Psoas muscle (tissue), 8 donors: ENCODE results near the gene MGAT4B. TPM values are rescaled to one million over a fixed set of nuclear protein-coding genes. Genes with fewer than 3 reads are reported as not detected.

Experiments used
- ATAC-seq, 4 donors: fragments of 200-7000 bp; cut with Tn5 transposase; one replicate each; pipeline ENCODE4 v1.9.1; 2020; ENCODE audit warnings: moderate library complexity in 3 of 4, mild to moderate bottlenecking in 2 of 4
- DNase-seq, 2 donors: peaks; one replicate each; pipeline ENCODE4 v3.0.0-alpha.2; 2020
- H3K27ac ChIP-seq: fragments of 200-600 bp; one replicate; pipeline ENCODE4 v1.8.0; 2022
- H3K27me3 ChIP-seq, 3 donors: fragments of 200-600 bp in 1 of 3; one replicate each; pipeline versions ENCODE4 v1.6.1 to v1.8.0; 2013 to 2022; ENCODE audit warnings: low read length in 2 of 3, mild to moderate bottlenecking in 2 of 3, moderate library complexity in 1 of 3; ENCODE audit not compliant: insufficient read depth in 3 of 3
- H3K36me3 ChIP-seq, 2 donors: fragments of 200-600 bp in 1 of 2; one replicate each; pipeline versions ENCODE4 v1.6.1 to v1.8.0; 2013 to 2022; ENCODE audit warnings: low read depth in 1 of 2, mild to moderate bottlenecking in 1 of 2, moderate library complexity in 1 of 2; ENCODE audit not compliant: insufficient read depth in 1 of 2
- H3K4me1 ChIP-seq: fragments of 200-600 bp; one replicate; pipeline ENCODE4 v1.8.0; 2022
- H3K4me3 ChIP-seq: fragments of 200-600 bp; one replicate; pipeline ENCODE4 v1.8.0; 2022; ENCODE audit warnings: mild to moderate bottlenecking
- H3K9me3 ChIP-seq: fragments of 200-600 bp; one replicate; pipeline ENCODE4 v1.8.0; 2022
- CTCF ChIP-seq: fragments of 200-600 bp; IDR thresholded peaks from one replicate; pipeline ENCODE4 v1.8.0; 2022; ENCODE audit warnings: antibody characterized with exemption
- WGBS, 3 donors: extraction: QIAGEN DNeasy Blood & Tissue Kit; methylation state at CpG; one replicate each; pipeline versions ENCODE4 v1.1.6 to v1.1.7; 2013; 5-methylcytosine and 5-hydroxymethylcytosine counted together
- intact Hi-C, 2 donors: fragments of 100-400 bp; cut with DNase I; formaldehyde crosslinking; loops; one replicate each; pipeline versions ENCODE4 v1.11.0 to v1.14.2; 2022
- polyA plus RNA-seq, 3 donors: library from polyadenylated mRNA; stranded (reverse); fragments of 200-250 nt; gene quantifications; one replicate each; pipeline ENCODE4 v1.2.3, GENCODE V29; 2013
- total RNA-seq, 4 donors: library from RNA; stranded (reverse); fragmentation: NEBNext Ultra II Directional in 2 of 4; extraction: Animal tissue kit (Norgen Biotek cat#: 25700) in 2 of 4; gene quantifications; one replicate each; pipeline versions ENCODE4 v1.2.1 to v1.2.4, GENCODE V29; 2021 to 2023
- donor health status: healthy with polysubstance abuse.
- donor health status: DM: no; HTN: no; CAD: no; lungs with moderate emphysema.
- donor health status: Bipolar disorder and iron deficiency.
- donor health status: healthy.
- donor health status: DM: yes; HTN: yes; CAD: no.
- donor health status: DM: no; HTN: no; CAD: no.
- donor health status: DM: no; HTN: no; CAD: no.
- donor health status: DM: yes; HTN: yes; CAD: no.

MGAT4B gene
- total and polyA plus RNA-seq, 7 donors = 29.3 to 136 (median 55.5) TPM

GRCh38 chr5:179779826-179780225 lies 26.8 kb downstream of the MGAT4B start:
- WGBS, 3 donors = 80 to 85% (median 84%) methylated on average over 4 of the region's 4 CpGs
- intact Hi-C loops = no loop called here

GRCh38 chr5:179778591-179778990 lies 28.1 kb downstream of the MGAT4B start:
- intact Hi-C loops = loop anchor here in 1 of 2 donors (1.0 kb wide), 1 partner anchor 39 kb away; no protein-coding TSS in a partner anchor
- DNase-seq (peak in 1 of 2 donors; percentile 15), ATAC-seq (no peak)
- TF ChIP-seq CTCF = no peak
- Histone ChIP-seq H3K4me3 (no peak overlapping the region), H3K27ac (no peak overlapping the region), H3K36me3 (peaks cover 4 to 67% of the 10 kb centered on the region in 2 donors), H3K4me1 (no peaks in the 10 kb centered on the region), H3K27me3 (no peaks in the 10 kb centered on the region), H3K9me3 (no peaks in the 10 kb centered on the region)
- WGBS, 3 donors = 89 to 95% (median 94%) methylated on average over 5 of the region's 5 CpGs

More at GRCh38 chr5:179779826-179780225, 26.8 kb downstream of the MGAT4B start:
- no peaks in the 10 kb centered on the region for H3K4me1 ChIP-seq
- no peaks in the 10 kb centered on the region for H3K9me3 ChIP-seq
- no peak overlapping the region for H3K27ac ChIP-seq
- no peak for DNase-seq
- no peak overlapping the region for H3K4me3 ChIP-seq
- TF ChIP-seq CTCF = no peak
- no peak for ATAC-seq
- no peaks in the 10 kb centered on the region for H3K27me3 ChIP-seq
- peaks cover 4 to 54% of the 10 kb centered on the region in 2 donors for H3K36me3 ChIP-seq

GRCh38 chr5:179777909-179778308 lies 28.8 kb downstream of the MGAT4B start:
- H3K27ac ChIP-seq = no peak overlapping the region
- H3K9me3 ChIP-seq = no peaks in the 10 kb centered on the region
- WGBS, 3 donors = 80 to 86% (median 85%) methylated on average over 9 of the region's 9 CpGs
- no peak overlapping the region for H3K4me3 ChIP-seq
- peaks cover 6 to 74% of the 10 kb centered on the region in 2 donors for H3K36me3 ChIP-seq
- no peak for TF ChIP-seq CTCF
- intact Hi-C loops = loop anchor here in 1 of 2 donors (1.0 kb wide), 1 partner anchor 39 kb away; no protein-coding TSS in a partner anchor
- DNase-seq = peak in 1 of 2 donors; percentile 14
- no peak for ATAC-seq
- no peaks in the 10 kb centered on the region for H3K27me3 ChIP-seq
- H3K4me1 ChIP-seq = no peaks in the 10 kb centered on the region

GRCh38 chr5:179777456-179777855 lies 29.2 kb downstream of the MGAT4B start:
- no peak overlapping the region for H3K4me3 ChIP-seq
- TF ChIP-seq CTCF = no peak
- 91 to 93% (median 92%) methylated on average over 10 of the region's 10 CpGs for WGBS, 3 donors
- no peak for ATAC-seq
- H3K27ac ChIP-seq = no peak overlapping the region
- intact Hi-C loops = no loop called here
- H3K9me3 ChIP-seq = no peaks in the 10 kb centered on the region
- H3K36me3 ChIP-seq = peaks cover 6 to 78% of the 10 kb centered on the region in 2 donors
- no peaks in the 10 kb centered on the region for H3K27me3 ChIP-seq
- no peak for DNase-seq
- H3K4me1 ChIP-seq = no peaks in the 10 kb centered on the region

- intact Hi-C loops = no loop called here
These were observed 30.2 kb downstream of the MGAT4B start for GRCh38 chr5:179776411-179776938.

More at GRCh38 chr5:179776411-179776938, 30.2 kb downstream of the MGAT4B start:
- Histone ChIP-seq H3K4me3 (no peak overlapping the region), H3K4me1 (no peaks in the 10 kb centered on the region), H3K27ac (no peak overlapping the region), H3K36me3 (peaks cover 6 to 88% of the 10 kb centered on the region in 2 donors), H3K9me3 (no peaks in the 10 kb centered on the region), H3K27me3 (no peaks in the 10 kb centered on the region)
- 91 to 93% (median 91%) methylated on average over 11 of the region's 11 CpGs for WGBS, 3 donors
- DNase-seq (peak in 1 of 2 donors; percentile 39), ATAC-seq (no peak)
- TF ChIP-seq CTCF = no peak
